Right lobe of liver (tissue), 6 donors: ENCODE data around the gene RASSF5. TPM values are rescaled to one million over a fixed set of nuclear protein-coding genes. Genes with fewer than 3 reads are reported as not detected.

Experiments used
- ATAC-seq, 4 donors: fragments of 200-7000 bp; cut with Tn5 transposase; one replicate each; pipeline ENCODE4 v1.9.1; 2020; ENCODE audit warnings: mild to moderate bottlenecking in 4 of 4, moderate library complexity in 4 of 4
- DNase-seq, 3 donors: peaks; one replicate each; pipeline ENCODE4 v3.0.0-alpha.2; 2020
- H3K27ac ChIP-seq, 3 donors: fragments of 200-600 bp; one replicate each; pipeline ENCODE4 v1.8.0; 2022
- H3K27me3 ChIP-seq, 2 donors: fragments of 200-600 bp; one replicate each; pipeline ENCODE4 v1.8.0; 2022
- H3K36me3 ChIP-seq, 4 donors: fragments of 200-600 bp; sonication (generic) in 1 of 4; one replicate each; pipeline versions ENCODE4 v1.5.1 to v1.8.0; 2017 to 2022; ENCODE audit warnings: control low read depth in 1 of 4
- H3K4me1 ChIP-seq, 4 donors: fragments of 200-600 bp; sonication (generic) in 1 of 4; one replicate each; pipeline versions ENCODE4 v1.5.1 to v1.8.0; 2017 to 2022; ENCODE audit warnings: control low read depth in 1 of 4
- H3K4me3 ChIP-seq, 3 donors: fragments of 200-600 bp; one replicate each; pipeline ENCODE4 v1.8.0; 2022
- H3K9me3 ChIP-seq, 4 donors: fragments of 200-600 bp; sonication (generic) in 1 of 4; one replicate each; pipeline versions ENCODE4 v1.5.1 to v1.8.0; 2017 to 2022; ENCODE audit warnings: control low read depth in 1 of 4
- CTCF ChIP-seq, 4 donors: fragments of 200-600 bp in 3 of 4; fragments of 450-650 bp in 1 of 4; IDR thresholded peaks; one replicate each; pipeline versions ENCODE4 v1.5.1 to v1.8.0; 2016 to 2022; ENCODE audit warnings: antibody characterized with exemption in 4 of 4, mild to moderate bottlenecking in 2 of 4
- POLR2A ChIP-seq: fragments of 450-650 bp; IDR thresholded peaks from one replicate; pipeline ENCODE4 v1.6.1; 2017; ENCODE audit warnings: antibody characterized with exemption, mild to moderate bottlenecking
- WGBS: methylation state at CpG from one replicate; pipeline ENCODE4 v1.1.6; 2018; ENCODE audit warnings: low coverage, low lambda C conversion rate; ENCODE audit not compliant: insufficient coverage; ENCODE audit errors: missing lambda C conversion rate; 5-methylcytosine and 5-hydroxymethylcytosine counted together
- intact Hi-C, 2 donors: fragments of 100-400 bp; cut with DNase I; formaldehyde crosslinking; loops; one replicate each; pipeline versions ENCODE4 v1.11.2 to v1.14.1; 2022
- total RNA-seq, 6 experiments: library from RNA; depleted of rRNA in 2 of 6; stranded (reverse); fragments of >200 nt in 2 of 6; fragmentation: NEBNext Ultra II Directional in 3 of 6; extraction: Animal tissue kit (Norgen Biotek cat#: 25700) in 3 of 6; gene quantifications; one replicate each; pipeline versions ENCODE4 v1.1.0 to v1.2.4, GENCODE V29; 2016 to 2023
- donor health status: DM: no; HTN: yes; CAD: no.
- donor health status: DM: no; HTN: no; CAD: no.
- donor health status: DM: no; HTN: no; CAD: no.
- donor health status: DM: no; HTN: yes; CAD: no.
- donor health status: DM: no; HTN: yes; CAD: no.

The RASSF5 gene
- total RNA-seq, 6 experiments from 2014 or later = 8.1 to 18.8 (median 12.6) TPM

GRCh38 chr1:206508956-206509355 is 1.6 kb downstream of the RASSF5 start:
- DNase-seq (peak in 2 of 3 donors; percentile 64 to 68), ATAC-seq (peak; percentile 8 to 37 (median 34))
- WGBS = 25% methylated on average over 6 of the region's 6 CpGs
- H3K27ac ChIP-seq = peak overlapping the region; percentile 39 to 95 (median 55)
- no peaks in the 10 kb centered on the region for H3K27me3 ChIP-seq
- H3K4me1 ChIP-seq = peaks cover 0 to 50% (median 14%) of the 10 kb centered on the region in 4 donors
- H3K9me3 ChIP-seq = no peaks in the 10 kb centered on the region
- intact Hi-C loops = no loop called here
- H3K36me3 ChIP-seq = no peaks in the 10 kb centered on the region
- no peak for TF ChIP-seq POLR2A
- no peak for TF ChIP-seq CTCF (IDR thresholded peaks at IDR 0.05)
- peak overlapping the region; percentile 70 to 89 (median 78) for H3K4me3 ChIP-seq

- no peak for ATAC-seq
- H3K27ac ChIP-seq = peak overlapping the region in 2 of 3 donors; percentile 1 to 95
- DNase-seq = no peak
- no peaks in the 10 kb centered on the region for H3K36me3 ChIP-seq
- TF ChIP-seq CTCF (IDR thresholded peaks at IDR 0.05) (no peak), POLR2A (no peak)
- WGBS = 32% methylated on average over 12 of the region's 12 CpGs
- H3K4me1 ChIP-seq = peaks cover 0 to 54% (median 18%) of the 10 kb centered on the region in 4 donors
- intact Hi-C loops = no loop called here
- no peaks in the 10 kb centered on the region for H3K9me3 ChIP-seq
- no peaks in the 10 kb centered on the region for H3K27me3 ChIP-seq
- H3K4me3 ChIP-seq = peak overlapping the region; percentile 70 to 89 (median 78)
Measured at GRCh38 chr1:206509612-206510257, 2.4 kb downstream of the RASSF5 start.

- Histone ChIP-seq H3K36me3 (no peaks in the 10 kb centered on the region), H3K4me3 (no peak overlapping the region), H3K4me1 (peaks cover 0 to 60% (median 19%) of the 10 kb centered on the region in 4 donors), H3K27me3 (no peaks in the 10 kb centered on the region), H3K27ac (peak overlapping the region in 1 of 3 donors; percentile 26), H3K9me3 (no peaks in the 10 kb centered on the region)
- TF ChIP-seq POLR2A = no peak
- no peak for TF ChIP-seq CTCF (IDR thresholded peaks at IDR 0.05)
- intact Hi-C loops = no loop called here
- WGBS = 88% methylated on average over 4 of the region's 5 CpGs
- DNase-seq (no peak), ATAC-seq (no peak)
Measured at GRCh38 chr1:206510371-206510770, 3.0 kb downstream of the RASSF5 start.

GRCh38 chr1:206511362-206512057 is 4.2 kb downstream of the RASSF5 start:
- TF ChIP-seq CTCF (IDR thresholded peaks at IDR 0.05) = no peak
- no peak for TF ChIP-seq POLR2A
- Histone ChIP-seq H3K27me3 (no peaks in the 10 kb centered on the region), H3K27ac (peak overlapping the region in 2 of 3 donors; percentile 7 to 58), H3K4me1 (peaks cover 0 to 56% (median 19%) of the 10 kb centered on the region in 4 donors), H3K9me3 (no peaks in the 10 kb centered on the region), H3K4me3 (no peak overlapping the region), H3K36me3 (no peaks in the 10 kb centered on the region)
- intact Hi-C loops = no loop called here
- ATAC-seq (no peak), DNase-seq (no peak)
- 35% methylated on average over 6 of the region's 14 CpGs for WGBS
